ENCODE data around the gene CAMK1. TPM values are rescaled to one million over a fixed set of nuclear protein-coding genes. Genes with fewer than 3 reads are reported as not detected.

The CAMK1 gene
- total and polyA plus RNA-seq, 2 donors (not counting 1 experiment from before 2014, with no cell fraction given) = 27.7 to 64.2 TPM

DNA sequence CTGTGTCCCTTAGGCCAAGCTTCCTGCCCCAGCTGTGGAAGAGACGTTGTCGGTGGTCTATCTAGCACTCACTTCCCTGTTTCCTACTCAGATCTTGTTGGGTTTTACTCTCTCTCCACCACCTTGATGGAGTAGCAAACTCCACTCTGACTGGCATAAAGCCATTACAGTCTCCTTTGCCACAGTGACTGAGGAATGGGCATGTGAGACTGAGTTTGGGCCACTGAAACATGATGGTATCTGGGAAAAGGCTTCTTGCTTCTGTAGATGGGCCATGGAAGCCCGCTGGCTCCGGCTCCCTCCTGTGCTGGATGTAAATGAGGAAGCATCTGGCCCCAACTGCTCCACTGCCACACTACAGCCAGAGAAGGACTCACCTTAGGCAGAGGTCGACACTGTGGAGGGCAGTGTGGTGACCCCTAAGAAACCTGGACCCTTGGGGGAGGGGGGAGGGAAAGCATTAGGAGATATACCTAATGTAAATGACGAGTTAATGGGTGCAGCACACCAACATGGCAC is 9.4 kb upstream of the CAMK1 start:
- no peak overlapping the region for H2AFZ ChIP-seq (ENCODE audit: low read length)
- H4K20me1 ChIP-seq (ENCODE audit: control insufficient read depth, extremely low read depth, insufficient read depth, low read length) = no peaks in the 10 kb centered on the region
- peaks cover 2% of the 10 kb centered on the region for H3K4me1 ChIP-seq (ENCODE audit: control insufficient read depth, extremely low read depth, insufficient read depth, low read length)
- no peak overlapping the region for H3K4me2 ChIP-seq (ENCODE audit: extremely low read depth, insufficient read depth, low read length)
- H3K79me2 ChIP-seq (ENCODE audit: control insufficient read depth, insufficient read depth, low read length) = no peaks in the 10 kb centered on the region
- H3K27ac ChIP-seq (ENCODE audit: insufficient read depth, low read length) = no peak overlapping the region
- H3K27me3 ChIP-seq (ENCODE audit: control insufficient read depth, insufficient read depth, low read length) = no peaks in the 10 kb centered on the region
- no peak overlapping the region for H3K9ac ChIP-seq (ENCODE audit: insufficient read depth, low read length)
- no peak for DNase-seq (ENCODE audit: low read depth in 2 of 2)
- TF ChIP-seq, protein P1, sequence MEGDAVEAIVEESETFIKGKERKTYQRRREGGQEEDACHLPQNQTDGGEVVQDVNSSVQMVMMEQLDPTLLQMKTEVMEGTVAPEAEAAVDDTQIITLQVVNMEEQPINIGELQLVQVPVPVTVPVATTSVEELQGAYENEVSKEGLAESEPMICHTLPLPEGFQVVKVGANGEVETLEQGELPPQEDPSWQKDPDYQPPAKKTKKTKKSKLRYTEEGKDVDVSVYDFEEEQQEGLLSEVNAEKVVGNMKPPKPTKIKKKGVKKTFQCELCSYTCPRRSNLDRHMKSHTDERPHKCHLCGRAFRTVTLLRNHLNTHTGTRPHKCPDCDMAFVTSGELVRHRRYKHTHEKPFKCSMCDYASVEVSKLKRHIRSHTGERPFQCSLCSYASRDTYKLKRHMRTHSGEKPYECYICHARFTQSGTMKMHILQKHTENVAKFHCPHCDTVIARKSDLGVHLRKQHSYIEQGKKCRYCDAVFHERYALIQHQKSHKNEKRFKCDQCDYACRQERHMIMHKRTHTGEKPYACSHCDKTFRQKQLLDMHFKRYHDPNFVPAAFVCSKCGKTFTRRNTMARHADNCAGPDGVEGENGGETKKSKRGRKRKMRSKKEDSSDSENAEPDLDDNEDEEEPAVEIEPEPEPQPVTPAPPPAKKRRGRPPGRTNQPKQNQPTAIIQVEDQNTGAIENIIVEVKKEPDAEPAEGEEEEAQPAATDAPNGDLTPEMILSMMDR (conservative IDR thresholded peaks at IDR 0.05 in 1 of 2, IDR thresholded peaks at IDR 0.05 in 1 of 2; ENCODE audit: low read depth in 1 of 2, low read length in 2 of 2) = no peak
- no peak for TF ChIP-seq EZH2 (IDR thresholded peaks at IDR 0.05; ENCODE audit: low read length, missing control alignments)
- H3K36me3 ChIP-seq (ENCODE audit: control insufficient read depth, insufficient read depth, low read length) = peaks cover 11% of the 10 kb centered on the region
- H3K4me3 ChIP-seq (replicated peaks in 1 of 4; ENCODE audit: control extremely low read depth in 1 of 4, insufficient read depth in 1 of 4, low read depth in 3 of 4, low read length in 4 of 4) = no peak overlapping the region
- no peaks in the 10 kb centered on the region for H3K9me3 ChIP-seq (ENCODE audit: control insufficient read depth, insufficient read depth, low read depth, low read length)

DNA sequence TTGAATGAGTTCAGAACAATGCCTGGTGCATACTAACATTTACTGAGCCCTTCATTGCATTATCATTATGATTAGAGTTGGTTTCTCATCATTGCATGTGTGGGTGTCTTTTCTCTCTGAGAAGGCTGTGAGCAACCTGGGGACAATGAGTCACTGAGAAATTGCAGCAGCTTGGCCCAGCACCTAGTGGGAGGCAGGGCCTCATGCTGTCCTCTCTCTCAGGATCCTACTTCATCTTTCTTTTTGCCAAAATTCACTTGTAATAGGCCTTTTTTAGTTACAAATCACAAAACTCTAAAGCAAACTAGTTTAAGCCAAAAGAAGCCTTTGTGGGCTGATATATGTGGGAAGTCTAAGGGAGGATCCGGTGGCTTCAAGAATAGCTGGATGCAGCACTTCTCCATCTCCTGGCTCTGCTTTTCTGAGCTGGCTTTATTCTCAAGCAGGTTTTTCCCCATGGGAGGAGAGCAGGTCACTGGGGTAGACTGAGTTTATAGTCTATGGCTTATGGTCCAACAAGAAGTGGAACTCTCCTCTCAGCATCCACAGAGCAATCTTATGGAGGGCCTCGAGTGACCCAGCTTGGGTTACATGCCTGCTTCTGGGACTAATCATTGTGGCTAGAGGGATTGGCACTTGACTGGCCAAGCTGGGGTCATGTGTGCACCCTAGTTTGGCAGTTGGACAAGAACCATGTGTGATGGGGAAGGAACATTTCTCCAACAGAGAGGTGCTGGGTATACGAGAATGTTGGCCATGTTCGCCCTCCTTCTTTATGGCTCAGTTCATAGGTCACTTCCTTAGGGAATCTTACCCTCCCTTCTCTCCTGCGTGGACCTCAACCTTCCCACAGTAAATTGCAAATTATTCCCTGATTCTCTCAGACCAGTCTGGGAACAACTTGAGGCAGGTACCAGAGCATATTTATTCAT is 8.7 kb upstream of the CAMK1 start:
- H3K9me3 ChIP-seq (ENCODE audit: control insufficient read depth, insufficient read depth, low read depth, low read length) = no peaks in the 10 kb centered on the region
- H3K36me3 ChIP-seq (ENCODE audit: control insufficient read depth, insufficient read depth, low read length) = peaks cover 8% of the 10 kb centered on the region
- peak; percentile 52 to 76 for DNase-seq (ENCODE audit: low read depth in 2 of 2)
- no peak overlapping the region for H3K4me3 ChIP-seq (replicated peaks in 1 of 4; ENCODE audit: control extremely low read depth in 1 of 4, insufficient read depth in 1 of 4, low read depth in 3 of 4, low read length in 4 of 4)
- no peaks in the 10 kb centered on the region for H3K79me2 ChIP-seq (ENCODE audit: control insufficient read depth, insufficient read depth, low read length)
- H3K4me1 ChIP-seq (ENCODE audit: control insufficient read depth, extremely low read depth, insufficient read depth, low read length) = peaks cover 2% of the 10 kb centered on the region
- H4K20me1 ChIP-seq (ENCODE audit: control insufficient read depth, extremely low read depth, insufficient read depth, low read length) = no peaks in the 10 kb centered on the region
- no peak overlapping the region for H3K4me2 ChIP-seq (ENCODE audit: extremely low read depth, insufficient read depth, low read length)
- no peaks in the 10 kb centered on the region for H3K27me3 ChIP-seq (ENCODE audit: control insufficient read depth, insufficient read depth, low read length)
- no peak overlapping the region for H3K9ac ChIP-seq (ENCODE audit: insufficient read depth, low read length)
- TF ChIP-seq, protein P1 (conservative IDR thresholded peaks at IDR 0.05 in 1 of 2, IDR thresholded peaks at IDR 0.05 in 1 of 2; ENCODE audit: low read depth in 1 of 2, low read length in 2 of 2) = no peak
- no peak for TF ChIP-seq EZH2 (IDR thresholded peaks at IDR 0.05; ENCODE audit: low read length, missing control alignments)
- H2AFZ ChIP-seq (ENCODE audit: low read length) = no peak overlapping the region
- no peak overlapping the region for H3K27ac ChIP-seq (ENCODE audit: insufficient read depth, low read length)

DNA sequence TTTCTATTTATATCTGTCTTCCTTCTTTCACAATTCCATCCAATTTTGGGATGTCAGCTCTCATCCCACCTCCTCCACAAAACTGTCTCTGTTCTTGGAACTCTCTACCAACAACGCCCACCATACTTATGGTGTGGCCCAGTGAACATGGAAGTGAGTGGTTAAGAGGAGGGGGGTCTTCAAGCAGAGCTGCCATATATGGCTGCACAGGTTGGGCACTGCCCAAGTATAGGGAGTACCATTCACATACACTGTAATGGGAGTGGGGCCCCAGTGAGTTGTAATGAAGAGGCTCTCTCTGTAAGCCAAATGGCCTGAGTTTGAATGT is 7.9 kb upstream of the CAMK1 start:
- DNase-seq (ENCODE audit: low read depth in 2 of 2) = no peak
- H3K9ac ChIP-seq (ENCODE audit: insufficient read depth, low read length) = no peak overlapping the region
- H3K4me2 ChIP-seq (ENCODE audit: extremely low read depth, insufficient read depth, low read length) = no peak overlapping the region
- TF ChIP-seq, protein P1 (conservative IDR thresholded peaks at IDR 0.05 in 1 of 2, IDR thresholded peaks at IDR 0.05 in 1 of 2; ENCODE audit: low read depth in 1 of 2, low read length in 2 of 2) = no peak
- H3K27ac ChIP-seq (ENCODE audit: insufficient read depth, low read length) = no peak overlapping the region
- H3K4me3 ChIP-seq (replicated peaks in 1 of 4; ENCODE audit: control extremely low read depth in 1 of 4, insufficient read depth in 1 of 4, low read depth in 3 of 4, low read length in 4 of 4) = no peak overlapping the region
- H3K27me3 ChIP-seq (ENCODE audit: control insufficient read depth, insufficient read depth, low read length) = no peaks in the 10 kb centered on the region
- H3K9me3 ChIP-seq (ENCODE audit: control insufficient read depth, insufficient read depth, low read depth, low read length) = no peaks in the 10 kb centered on the region
- peaks cover 8% of the 10 kb centered on the region for H3K36me3 ChIP-seq (ENCODE audit: control insufficient read depth, insufficient read depth, low read length)
- no peaks in the 10 kb centered on the region for H4K20me1 ChIP-seq (ENCODE audit: control insufficient read depth, extremely low read depth, insufficient read depth, low read length)
- H3K4me1 ChIP-seq (ENCODE audit: control insufficient read depth, extremely low read depth, insufficient read depth, low read length) = peaks cover 2% of the 10 kb centered on the region
- no peak overlapping the region for H2AFZ ChIP-seq (ENCODE audit: low read length)
- no peaks in the 10 kb centered on the region for H3K79me2 ChIP-seq (ENCODE audit: control insufficient read depth, insufficient read depth, low read length)
